ENCODE measurements around the gene RIMKLA. TPM values are rescaled to one million over a fixed set of nuclear protein-coding genes. Genes with fewer than 3 reads are reported as not detected.

RIMKLA gene
- total RNA-seq, 2 experiments from 2014 or later, result 9.8 to 10.3 TPM

DNA sequence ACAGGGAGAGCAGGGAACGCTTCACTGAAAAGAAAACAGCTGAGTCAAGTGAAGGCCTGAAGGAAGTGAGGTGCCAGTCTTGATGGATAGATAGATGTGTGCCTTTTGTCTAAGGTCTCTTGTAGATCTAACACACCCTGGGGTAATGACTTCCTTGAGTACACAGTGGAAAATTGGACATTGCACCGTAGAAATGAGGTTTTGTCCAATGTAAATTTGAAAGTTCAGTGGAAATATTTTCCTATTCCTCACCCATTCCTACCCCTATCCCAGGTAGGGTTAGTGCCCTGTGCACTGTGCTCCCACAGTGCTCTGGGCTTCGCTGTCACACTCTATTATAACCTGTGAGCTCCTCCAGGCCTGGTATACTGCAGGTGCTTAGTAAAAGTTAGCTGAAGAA, 50.9 kb downstream of the RIMKLA start:
- ChIA-PET CTCF (interaction anchor here (1.1 kb wide), 1 partner anchor 258 kb away, joined by 3 read pairs; no protein-coding TSS in a partner anchor), POLR2A (no interaction called here)
- DNase-seq (no peak), ATAC-seq (no peak)
- H3K36me3 Mint-ChIP-seq (ENCODE audit: low read depth), result no peaks in the 10 kb centered on the region
- H3K27me3 Mint-ChIP-seq, result no peaks in the 10 kb centered on the region
- no peak overlapping the region for H3K4me3 Mint-ChIP-seq
- no peak for TF ChIP-seq CTCF (IDR thresholded peaks at IDR 0.05)
- H3K4me1 Mint-ChIP-seq (ENCODE audit: low read depth), result no peaks in the 10 kb centered on the region
- intact Hi-C loops (cut with micrococcal nuclease), result no loop called here
- no peak overlapping the region for H3K27ac Mint-ChIP-seq
- no peaks in the 10 kb centered on the region for H3K9me3 Mint-ChIP-seq

GRCh38 chr1:42432714-42433113, 52.1 kb downstream of the RIMKLA start:
- no peaks in the 10 kb centered on the region for H3K36me3 Mint-ChIP-seq (ENCODE audit: low read depth)
- no peak for ATAC-seq

GRCh38 chr1:42433369-42433768, 52.8 kb downstream of the RIMKLA start:
- Mint-ChIP-seq H3K9me3 (no peaks in the 10 kb centered on the region), H3K27ac (no peak overlapping the region), H3K27me3 (no peaks in the 10 kb centered on the region), H3K4me1 (ENCODE audit: low read depth) (no peaks in the 10 kb centered on the region), H3K36me3 (ENCODE audit: low read depth) (no peaks in the 10 kb centered on the region), H3K4me3 (no peak overlapping the region)
- DNase-seq (no peak), ATAC-seq (no peak)
- ChIA-PET CTCF (no interaction called here), POLR2A (interaction anchor here (1.8 kb wide), 1 partner anchor 138 kb away, joined by 4 read pairs; no protein-coding TSS in a partner anchor)
- no peak for TF ChIP-seq CTCF (IDR thresholded peaks at IDR 0.05)
- intact Hi-C loops (cut with micrococcal nuclease), result no loop called here

More at GRCh38 chr1:42432714-42433113, 52.1 kb downstream of the RIMKLA start:
- ChIA-PET CTCF (no interaction called here), POLR2A (no interaction called here)
- Mint-ChIP-seq H3K9me3 (no peaks in the 10 kb centered on the region), H3K4me3 (no peak overlapping the region), H3K4me1 (ENCODE audit: low read depth) (no peaks in the 10 kb centered on the region), H3K27me3 (no peaks in the 10 kb centered on the region), H3K27ac (no peak overlapping the region)
- TF ChIP-seq CTCF (IDR thresholded peaks at IDR 0.05), result no peak
- no peak for DNase-seq
- intact Hi-C loops (cut with micrococcal nuclease), result no loop called here

GRCh38 chr1:42434340-42434739, 53.7 kb downstream of the RIMKLA start:
- no peak for TF ChIP-seq CTCF (IDR thresholded peaks at IDR 0.05)
- Mint-ChIP-seq H3K36me3 (ENCODE audit: low read depth) (no peaks in the 10 kb centered on the region), H3K27me3 (no peaks in the 10 kb centered on the region), H3K4me3 (no peak overlapping the region), H3K9me3 (no peaks in the 10 kb centered on the region), H3K27ac (no peak overlapping the region), H3K4me1 (ENCODE audit: low read depth) (no peaks in the 10 kb centered on the region)
- intact Hi-C loops (cut with micrococcal nuclease), result no loop called here
- DNase-seq (no peak), ATAC-seq (no peak)
- ChIA-PET POLR2A (interaction anchor here (1.8 kb wide), 1 partner anchor 139 kb away, joined by 4 read pairs; no protein-coding TSS in a partner anchor), CTCF (no interaction called here)

- TF ChIP-seq CTCF (IDR thresholded peaks at IDR 0.05), result no peak
- DNase-seq, result no peak
- H3K27ac Mint-ChIP-seq, result no peak overlapping the region
Observed at GRCh38 chr1:42439940-42440339, 59.3 kb downstream of the RIMKLA start.

More at GRCh38 chr1:42439940-42440339, 59.3 kb downstream of the RIMKLA start:
- Mint-ChIP-seq H3K27me3 (no peaks in the 10 kb centered on the region), H3K4me3 (no peak overlapping the region), H3K9me3 (no peaks in the 10 kb centered on the region), H3K4me1 (ENCODE audit: low read depth) (no peaks in the 10 kb centered on the region), H3K36me3 (ENCODE audit: low read depth) (no peaks in the 10 kb centered on the region)
- POLR2A ChIA-PET, result no interaction called here
- ATAC-seq, result no peak
- CTCF ChIA-PET, result no interaction called here
- intact Hi-C loops (cut with micrococcal nuclease), result no loop called here
